NOMO-1 treated with dmso at 0.1 percent for 144 hours (cell line): ENCODE measurements around the gene AQP10.
"Not testable (repeated sequence)": the region's sequence is repeated elsewhere in the genome, so short reads cannot be mapped to it uniquely, and the experiment has no call there.

Experiments used
- DNase-seq: peaks from one replicate; lab custom pipeline; 2025; ENCODE audit not compliant: unreplicated experiment; lab: John Stamatoyannopoulos, UW

Gene AQP10

GRCh38 chr1:154323493-154323892 is 2.6 kb downstream of the AQP10 start:
- no peak for DNase-seq

DNA sequence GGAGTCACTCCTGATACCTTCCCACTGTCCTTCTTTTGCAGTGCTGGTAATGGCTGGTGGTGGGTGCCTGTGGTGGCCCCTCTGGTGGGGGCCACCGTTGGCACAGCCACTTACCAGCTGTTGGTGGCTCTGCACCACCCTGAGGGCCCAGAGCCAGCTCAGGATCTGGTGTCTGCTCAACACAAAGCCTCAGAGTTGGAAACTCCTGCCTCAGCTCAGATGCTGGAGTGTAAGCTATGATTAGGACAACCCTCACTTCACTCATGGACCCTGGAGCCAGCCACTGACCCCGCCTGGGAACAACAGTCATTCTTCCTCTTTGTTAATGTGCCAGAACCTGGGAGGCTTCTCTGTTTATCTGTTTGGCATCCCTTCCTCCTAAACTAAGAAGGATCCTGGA is 3.3 kb downstream of the AQP10 start:
- DNase-seq, result no peak

GRCh38 chr1:154324669-154325582 is 4.0 kb downstream of the AQP10 start, which contains the start of gene ATP8B2:
TSS of gene ATP8B2 (plus strand) at chr1:154325525. CDS start at chr1:154328142, 2,617 bp downstream.
- DNase-seq, result peak; percentile 53

GRCh38 chr1:154325583-154326545 is 5.0 kb downstream of the AQP10 start:
- DNase-seq, result no peak

GRCh38 chr1:154326546-154327465 is 5.9 kb downstream of the AQP10 start:
- DNase-seq, result no peak

- no peak for DNase-seq
Observed at GRCh38 chr1:154327466-154328317, 6.8 kb downstream of the AQP10 start.

DNA sequence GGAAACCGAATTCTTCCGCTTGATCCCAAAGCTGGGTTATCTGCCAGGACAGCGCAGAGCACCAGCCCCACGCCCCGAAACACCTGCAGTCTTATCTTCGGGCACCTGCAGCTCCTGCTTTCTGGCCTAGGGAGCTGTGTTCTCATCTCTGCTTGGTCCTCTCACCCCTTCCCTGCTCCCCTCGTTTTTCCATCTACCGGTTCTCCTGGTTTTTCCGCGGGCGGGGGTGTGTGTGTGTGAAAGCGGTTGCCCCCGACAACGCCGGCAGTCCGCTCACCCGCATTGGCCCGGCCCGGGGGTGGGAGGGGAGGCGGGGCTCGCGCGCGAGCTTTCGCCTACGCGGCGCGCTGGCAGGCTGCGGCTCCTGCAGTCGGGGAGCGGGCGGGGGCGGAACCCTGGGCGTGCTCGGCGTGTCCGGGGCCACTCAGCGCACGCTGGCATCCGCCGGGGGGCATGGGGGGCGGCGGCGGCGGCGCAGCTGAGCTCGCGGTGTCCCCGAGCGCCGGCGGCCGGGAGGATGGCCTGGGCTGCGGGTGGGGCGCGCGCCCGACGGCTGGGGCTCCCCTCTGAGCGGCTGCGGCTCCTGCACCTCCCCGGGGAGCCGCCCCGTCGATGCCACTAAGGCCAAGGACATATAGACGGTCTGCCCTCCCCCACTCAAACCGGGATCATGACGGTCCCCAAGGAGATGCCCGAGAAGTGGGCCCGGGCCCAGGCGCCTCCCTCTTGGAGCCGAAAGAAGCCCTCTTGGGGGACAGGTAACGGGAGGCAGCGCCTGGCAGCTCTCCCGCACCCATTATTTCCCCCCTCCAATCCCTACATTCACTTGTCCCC is 7.6 kb downstream of the AQP10 start:
- DNase-seq, result no peak

DNA sequence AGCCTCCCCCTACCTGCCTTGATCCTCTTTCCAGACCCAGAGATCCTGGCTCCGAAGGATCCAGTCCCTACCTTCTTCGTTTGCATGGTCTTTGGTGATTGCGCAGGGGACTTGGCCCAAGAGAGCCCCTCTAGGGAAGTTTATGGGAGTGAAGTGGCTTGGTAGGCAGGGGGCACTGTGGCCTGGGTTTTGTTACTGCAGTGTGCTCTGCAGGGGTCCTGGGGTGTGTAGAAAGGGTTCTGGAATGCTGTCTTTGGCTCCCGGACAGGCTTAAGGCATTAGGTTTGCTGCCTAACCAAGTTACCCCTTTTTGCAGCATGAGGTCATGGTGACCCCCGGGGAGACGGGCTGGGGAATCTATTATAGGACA is 8.2 kb downstream of the AQP10 start:
- no peak for DNase-seq

- DNase-seq, result no peak
Observed at GRCh38 chr1:154329551-154330131, 8.7 kb downstream of the AQP10 start.

DNA sequence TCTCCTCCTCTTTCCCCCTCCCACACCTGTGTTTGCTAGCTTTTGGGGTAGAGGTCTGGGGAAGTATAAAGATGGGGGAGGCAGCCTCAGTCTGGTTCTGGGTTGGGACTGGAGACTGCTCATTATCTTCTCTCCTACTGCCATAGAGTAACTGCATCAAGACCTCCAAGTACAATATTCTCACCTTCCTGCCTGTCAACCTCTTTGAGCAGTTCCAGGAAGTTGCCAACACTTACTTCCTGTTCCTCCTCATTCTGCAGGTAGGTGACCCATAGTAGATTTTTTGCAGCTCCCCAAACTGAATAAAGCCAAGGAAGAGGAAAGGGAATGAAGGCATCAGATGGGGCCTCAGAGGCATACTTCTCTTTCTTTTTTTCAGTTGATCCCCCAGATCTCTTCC is 9.8 kb downstream of the AQP10 start:
- DNase-seq, result no peak

DNA sequence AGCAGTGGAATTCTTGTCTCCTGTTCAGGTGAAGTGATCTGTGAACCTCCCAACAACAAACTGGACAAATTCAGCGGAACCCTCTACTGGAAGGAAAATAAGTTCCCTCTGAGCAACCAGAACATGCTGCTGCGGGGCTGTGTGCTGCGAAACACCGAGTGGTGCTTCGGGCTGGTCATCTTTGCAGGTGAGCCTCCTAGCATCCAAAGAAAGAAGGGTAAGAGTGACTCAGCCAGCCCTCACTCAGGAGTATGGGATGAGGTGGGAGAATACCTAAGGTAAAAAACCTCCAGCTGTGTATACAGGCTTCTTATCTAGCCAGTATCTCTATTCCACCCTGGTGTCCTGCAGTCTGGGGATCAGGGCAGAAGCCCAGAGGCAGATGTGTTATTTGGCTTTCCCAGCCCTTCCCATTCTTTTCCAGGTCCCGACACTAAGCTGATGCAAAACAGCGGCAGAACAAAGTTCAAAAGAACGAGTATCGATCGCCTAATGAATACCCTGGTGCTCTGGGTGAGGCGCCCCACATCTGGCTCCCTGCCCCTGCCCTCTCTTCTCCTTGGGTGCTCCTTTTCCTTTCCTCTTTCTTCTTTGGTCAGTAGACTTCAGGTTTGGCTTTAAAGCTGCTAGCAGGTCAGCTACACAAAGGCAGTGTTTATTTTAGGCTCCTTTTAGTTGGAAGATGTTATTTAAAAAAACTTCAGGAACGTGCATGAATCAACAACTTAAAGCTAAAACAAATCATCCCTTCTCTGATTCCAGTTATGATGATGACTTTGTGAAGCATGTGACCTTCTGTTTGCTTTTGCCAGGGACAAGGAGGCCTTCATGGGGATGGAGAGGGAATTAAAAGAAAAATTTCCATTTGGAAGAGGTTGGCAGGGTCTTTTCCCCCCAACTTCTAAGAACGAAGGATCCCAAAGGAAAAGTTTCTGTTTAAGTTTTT is 13.5 kb downstream of the AQP10 start:
- no peak for DNase-seq

- DNase-seq, result peak; percentile 73
Observed at GRCh38 chr1:154335025-154335714, 14.3 kb downstream of the AQP10 start.

DNA sequence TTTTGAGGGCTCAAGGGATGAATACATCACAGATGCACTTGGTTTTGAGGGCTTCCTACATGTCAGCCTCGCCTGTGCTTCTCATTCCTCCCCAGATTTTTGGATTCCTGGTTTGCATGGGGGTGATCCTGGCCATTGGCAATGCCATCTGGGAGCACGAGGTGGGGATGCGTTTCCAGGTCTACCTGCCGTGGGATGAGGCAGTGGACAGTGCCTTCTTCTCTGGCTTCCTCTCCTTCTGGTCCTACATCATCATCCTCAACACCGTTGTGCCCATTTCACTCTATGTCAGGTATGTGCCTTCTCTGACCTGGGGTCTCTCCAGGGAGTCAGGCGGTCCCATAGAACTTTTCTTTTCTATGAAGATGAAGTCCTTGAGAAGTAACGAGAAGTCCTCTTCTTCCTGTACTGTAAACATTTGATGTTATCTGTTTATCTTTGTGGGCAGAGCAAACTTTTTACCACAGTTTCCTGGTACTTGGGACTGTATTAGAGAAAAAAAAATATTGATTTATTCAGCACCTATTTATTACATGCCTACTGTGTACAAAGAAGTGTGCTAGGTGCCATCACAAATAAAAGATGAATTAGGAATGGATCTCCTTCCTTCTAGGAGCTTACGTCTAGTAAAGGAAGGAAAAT is 16.5 kb downstream of the AQP10 start:
- DNase-seq, result no peak

DNA sequence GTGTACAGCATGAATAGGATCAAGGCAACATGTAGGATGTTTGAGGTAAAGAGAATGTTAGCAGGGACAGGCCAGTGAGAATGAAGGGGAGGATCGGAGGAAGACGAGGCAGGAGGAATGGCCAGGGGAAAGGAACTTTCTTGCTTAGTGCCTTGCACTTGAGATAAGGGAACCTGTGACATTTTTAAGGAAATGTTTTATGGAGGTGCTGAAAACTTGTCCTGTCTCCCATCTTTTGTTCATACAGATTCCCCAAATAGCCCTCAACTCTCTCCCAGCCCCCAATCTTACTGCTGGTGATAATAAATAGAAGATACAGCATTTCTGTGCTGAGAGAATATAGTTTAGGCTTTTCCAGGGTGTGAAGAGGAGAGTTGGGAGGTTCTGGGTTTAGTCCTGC is 18.0 kb downstream of the AQP10 start:
- no peak for DNase-seq

GRCh38 chr1:154341366-154341765 is 20.5 kb downstream of the AQP10 start:
- DNase-seq, result not testable (repeated sequence)

DNA sequence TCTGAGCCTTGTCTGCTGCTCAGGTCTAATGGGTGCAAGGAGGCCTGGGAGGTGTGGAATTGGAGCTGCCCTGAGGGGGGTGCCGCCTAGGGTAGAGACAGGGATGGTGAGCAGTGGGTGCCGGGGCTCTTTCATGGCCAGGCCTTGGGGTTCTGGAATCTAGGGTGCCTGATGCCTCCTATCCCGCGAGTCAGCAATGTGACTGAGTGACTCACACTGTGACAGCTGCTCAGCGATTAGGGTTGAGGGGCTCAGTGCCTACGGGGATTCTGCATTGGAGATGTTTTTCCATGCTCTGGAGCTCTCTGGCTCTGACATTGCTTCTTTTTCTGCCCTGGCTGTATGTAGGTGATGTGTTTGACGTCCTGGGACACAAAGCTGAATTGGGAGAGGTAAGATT is 21.2 kb downstream of the AQP10 start:
- DNase-seq, result no peak
